ENCODE results near the gene RAB1B. TPM values are rescaled to one million over a fixed set of nuclear protein-coding genes. Genes with fewer than 3 reads are reported as not detected.

The RAB1B gene
- total and polyA plus RNA-seq, 2 experiments from 2014 or later: 86.7 to 146 TPM

GRCh38 chr11:66287889-66288670, 19.6 kb downstream of the RAB1B start:
- Histone ChIP-seq H3K9ac (peak overlapping the region; percentile 97), H3K4me3 (peak overlapping the region; percentile 95), H3F3A (ENCODE audit: insufficient read depth) (peaks cover 15% of the 10 kb centered on the region; the same call in 1 of the 2 replicates), H3K9me3 (ENCODE audit: low read depth) (no peaks in the 10 kb centered on the region), H2AFZ (peak overlapping the region; percentile 48), H3K9me2 (ENCODE audit: insufficient read depth) (no peaks in the 10 kb centered on the region), H4K20me1 (ENCODE audit: insufficient read depth) (no peaks in the 10 kb centered on the region), H3K27me3 (replicated peaks; ENCODE audit: insufficient read depth) (peaks cover 11% of the 10 kb centered on the region), H3K4me1 (ENCODE audit: insufficient read depth) (peaks cover 14% of the 10 kb centered on the region; the same call in 1 of the 2 replicates), H3K27ac (peak overlapping the region; percentile 99), H3K79me2 (ENCODE audit: insufficient read depth) (peaks cover 41% of the 10 kb centered on the region), H3K36me3 (ENCODE audit: low read depth) (no peaks in the 10 kb centered on the region), H3K4me2 (ENCODE audit: unreplicated experiment) (peak overlapping the region; percentile 97)
- TF ChIP-seq EZH2phosphoT487 (IDR thresholded peaks at IDR 0.05; ENCODE audit: insufficient read depth, low read depth) (no peak), EZH2 (IDR thresholded peaks at IDR 0.05; ENCODE audit: insufficient read depth, poor library complexity, severe bottlenecking) (no peak)
- peak; percentile 56 for DNase-seq
- in situ Hi-C loops (cut with MboI): no loop called here
- WGBS, 2 experiments (ENCODE audit: low coverage in 1 of 2, low lambda C conversion rate in 2 of 2, missing lambda C conversion rate in 2 of 2): 20 to 21% methylated on average over 20 of the region's 20 CpGs

GRCh38 chr11:66288671-66289547, 20.5 kb downstream of the RAB1B start, which contains the start of gene YIF1A:
Gene YIF1A (minus strand): TSS chr11:66289143. CDS start chr11:66288985, 158 bp downstream.
- Histone ChIP-seq H3K4me1 (ENCODE audit: insufficient read depth) (peaks cover 14% of the 10 kb centered on the region; the same call in 1 of the 2 replicates), H3K9ac (peak within 1 kb of the TSS; percentile 97), H3K4me3 (peak within 1 kb of the TSS; percentile 95), H3K36me3 (ENCODE audit: low read depth) (no peaks in the 10 kb centered on the region), H3K4me2 (ENCODE audit: unreplicated experiment) (peak within 1 kb of the TSS; percentile 97), H3K27me3 (replicated peaks; ENCODE audit: insufficient read depth) (peaks cover 11% of the 10 kb centered on the region), H3F3A (ENCODE audit: insufficient read depth) (0 out of 2 replicates have a peak, but pooled peaks cover 10% of the 10 kb centered on the region), H2AFZ (peak within 1 kb of the TSS; percentile 62), H3K79me2 (ENCODE audit: insufficient read depth) (peaks cover 41% of the 10 kb centered on the region), H4K20me1 (ENCODE audit: insufficient read depth) (no peaks in the 10 kb centered on the region), H3K9me3 (ENCODE audit: low read depth) (no peaks in the 10 kb centered on the region), H3K27ac (peak within 1 kb of the TSS; percentile 99), H3K9me2 (ENCODE audit: insufficient read depth) (no peaks in the 10 kb centered on the region)
- in situ Hi-C loops (cut with MboI): no loop called here
- TF ChIP-seq EZH2 (IDR thresholded peaks at IDR 0.05; ENCODE audit: insufficient read depth, poor library complexity, severe bottlenecking): no peak
- no peak for TF ChIP-seq EZH2phosphoT487 (IDR thresholded peaks at IDR 0.05; ENCODE audit: insufficient read depth, low read depth)
- WGBS, 2 experiments (ENCODE audit: low coverage in 1 of 2, low lambda C conversion rate in 2 of 2, missing lambda C conversion rate in 2 of 2): 1 to 2% methylated on average over 62 to 64 of the region's 87 CpGs
- DNase-seq: peak; percentile 99

GRCh38 chr11:66289548-66290329, 21.3 kb downstream of the RAB1B start:
- Histone ChIP-seq H3K79me2 (ENCODE audit: insufficient read depth) (peaks cover 39% of the 10 kb centered on the region), H3K9me3 (ENCODE audit: low read depth) (no peaks in the 10 kb centered on the region), H4K20me1 (ENCODE audit: insufficient read depth) (no peaks in the 10 kb centered on the region), H3K4me3 (peak overlapping the region; percentile 95), H3K9me2 (ENCODE audit: insufficient read depth) (no peaks in the 10 kb centered on the region), H3K36me3 (ENCODE audit: low read depth) (no peaks in the 10 kb centered on the region), H2AFZ (peak overlapping the region; percentile 62), H3K27me3 (replicated peaks; ENCODE audit: insufficient read depth) (peaks cover 11% of the 10 kb centered on the region), H3K4me2 (ENCODE audit: unreplicated experiment) (peak overlapping the region; percentile 91), H3K9ac (peak overlapping the region; percentile 97), H3F3A (ENCODE audit: insufficient read depth) (0 out of 2 replicates have a peak, but pooled peaks cover 10% of the 10 kb centered on the region), H3K4me1 (ENCODE audit: insufficient read depth) (peaks cover 14% of the 10 kb centered on the region; the same call in 1 of the 2 replicates), H3K27ac (peak overlapping the region; percentile 99)
- in situ Hi-C loops (cut with MboI): no loop called here
- 12 to 14% methylated on average over 33 to 35 of the region's 36 CpGs for WGBS, 2 experiments (ENCODE audit: low coverage in 1 of 2, low lambda C conversion rate in 2 of 2, missing lambda C conversion rate in 2 of 2)
- DNase-seq: peak; percentile 86
- TF ChIP-seq EZH2phosphoT487 (IDR thresholded peaks at IDR 0.05; ENCODE audit: insufficient read depth, low read depth) (no peak), EZH2 (IDR thresholded peaks at IDR 0.05; ENCODE audit: insufficient read depth, poor library complexity, severe bottlenecking) (no peak)

Measured in GM23248 (cell line).